ENCODE measurements around the gene PADI4.

GRCh38 chr1:17280436-17280835 lies 27.6 kb upstream of the PADI4 start:
- no peak for TF ChIP-seq POLR2A (IDR thresholded peaks at IDR 0.05)
- TF ChIP-seq POLR2AphosphoS5 (IDR thresholded peaks at IDR 0.05; ENCODE audit: insufficient read depth in 1 of 2, low read depth in 1 of 2) = no peak
